Measurements from ENCODE around the gene MVP.

The MVP gene

GRCh38 chr16:29834079-29834478 is 13.8 kb downstream of the MVP start:
- H3K4me1 ChIP-seq (ENCODE audit: control insufficient read depth, insufficient read depth, low read length), result no peaks in the 10 kb centered on the region
- no peaks in the 10 kb centered on the region for H3K27me3 ChIP-seq (ENCODE audit: control insufficient read depth, insufficient read depth, low read length)
- no peak overlapping the region for H3K4me3 ChIP-seq (ENCODE audit: low read length)
- no CpG with 5 or more reads among the region's 5 CpGs for WGBS (ENCODE audit: insufficient coverage, insufficient read length)
- no peaks in the 10 kb centered on the region for H3K36me3 ChIP-seq (ENCODE audit: control insufficient read depth, insufficient read depth, low read length)
- no peaks in the 10 kb centered on the region for H3K9me3 ChIP-seq (ENCODE audit: control insufficient read depth, insufficient read depth, low read length)
- H3K27ac ChIP-seq (ENCODE audit: low read length), result no peak overlapping the region
- DNase-seq (ENCODE audit: low read depth, low spot score), result no peak

- WGBS (ENCODE audit: insufficient coverage, insufficient read length), result no CpG with 5 or more reads among the region's 7 CpGs
- H3K36me3 ChIP-seq (ENCODE audit: control insufficient read depth, insufficient read depth, low read length), result no peaks in the 10 kb centered on the region
- no peaks in the 10 kb centered on the region for H3K4me1 ChIP-seq (ENCODE audit: control insufficient read depth, insufficient read depth, low read length)
- no peaks in the 10 kb centered on the region for H3K9me3 ChIP-seq (ENCODE audit: control insufficient read depth, insufficient read depth, low read length)
- DNase-seq (ENCODE audit: low read depth, low spot score), result no peak
- H3K27ac ChIP-seq (ENCODE audit: low read length), result no peak overlapping the region
- no peaks in the 10 kb centered on the region for H3K27me3 ChIP-seq (ENCODE audit: control insufficient read depth, insufficient read depth, low read length)
- H3K4me3 ChIP-seq (ENCODE audit: low read length), result no peak overlapping the region
Measured at GRCh38 chr16:29835926-29836325, 15.7 kb downstream of the MVP start.

- no peak for DNase-seq (ENCODE audit: low read depth, low spot score)
- Histone ChIP-seq H3K27me3 (ENCODE audit: control insufficient read depth, insufficient read depth, low read length) (no peaks in the 10 kb centered on the region), H3K9me3 (ENCODE audit: control insufficient read depth, insufficient read depth, low read length) (no peaks in the 10 kb centered on the region), H3K4me3 (ENCODE audit: low read length) (no peak overlapping the region), H3K27ac (ENCODE audit: low read length) (no peak overlapping the region), H3K4me1 (ENCODE audit: control insufficient read depth, insufficient read depth, low read length) (no peaks in the 10 kb centered on the region), H3K36me3 (ENCODE audit: control insufficient read depth, insufficient read depth, low read length) (no peaks in the 10 kb centered on the region)
- WGBS (ENCODE audit: insufficient coverage, insufficient read length), result no CpG with 5 or more reads among the region's 15 CpGs
Measured at GRCh38 chr16:29836623-29837022, 16.4 kb downstream of the MVP start.

- WGBS (ENCODE audit: insufficient coverage, insufficient read length), result no CpG with 5 or more reads among the region's 5 CpGs
Measured at GRCh38 chr16:29837841-29838240, 17.6 kb downstream of the MVP start.

GRCh38 chr16:29839822-29840221 is 19.6 kb downstream of the MVP start:
- Histone ChIP-seq H3K4me1 (ENCODE audit: control insufficient read depth, insufficient read depth, low read length) (no peaks in the 10 kb centered on the region), H3K9me3 (ENCODE audit: control insufficient read depth, insufficient read depth, low read length) (no peaks in the 10 kb centered on the region), H3K27me3 (ENCODE audit: control insufficient read depth, insufficient read depth, low read length) (no peaks in the 10 kb centered on the region), H3K36me3 (ENCODE audit: control insufficient read depth, insufficient read depth, low read length) (no peaks in the 10 kb centered on the region), H3K27ac (ENCODE audit: low read length) (no peak overlapping the region), H3K4me3 (ENCODE audit: low read length) (no peak overlapping the region)
- no CpG with 5 or more reads among the region's 6 CpGs for WGBS (ENCODE audit: insufficient coverage, insufficient read length)
- DNase-seq (ENCODE audit: low read depth, low spot score), result no peak

More at GRCh38 chr16:29837841-29838240, 17.6 kb downstream of the MVP start:
- no peak overlapping the region for H3K4me3 ChIP-seq (ENCODE audit: low read length)
- no peaks in the 10 kb centered on the region for H3K27me3 ChIP-seq (ENCODE audit: control insufficient read depth, insufficient read depth, low read length)
- no peak overlapping the region for H3K27ac ChIP-seq (ENCODE audit: low read length)
- no peak for DNase-seq (ENCODE audit: low read depth, low spot score)
- no peaks in the 10 kb centered on the region for H3K4me1 ChIP-seq (ENCODE audit: control insufficient read depth, insufficient read depth, low read length)
- no peaks in the 10 kb centered on the region for H3K9me3 ChIP-seq (ENCODE audit: control insufficient read depth, insufficient read depth, low read length)
- no peaks in the 10 kb centered on the region for H3K36me3 ChIP-seq (ENCODE audit: control insufficient read depth, insufficient read depth, low read length)

- Histone ChIP-seq H3K36me3 (ENCODE audit: control insufficient read depth, insufficient read depth, low read length) (no peaks in the 10 kb centered on the region), H3K4me3 (ENCODE audit: low read length) (no peak overlapping the region)
- no CpG with 5 or more reads among the region's 10 CpGs for WGBS (ENCODE audit: insufficient coverage, insufficient read length)
Measured at GRCh38 chr16:29840240-29840639, 20.0 kb downstream of the MVP start.

GRCh38 chr16:29841631-29842030 is 21.4 kb downstream of the MVP start:
- H3K27me3 ChIP-seq (ENCODE audit: control insufficient read depth, insufficient read depth, low read length), result no peaks in the 10 kb centered on the region
- no peaks in the 10 kb centered on the region for H3K36me3 ChIP-seq (ENCODE audit: control insufficient read depth, insufficient read depth, low read length)
- WGBS (ENCODE audit: insufficient coverage, insufficient read length), result no CpG with 5 or more reads among the region's 23 CpGs
- no peaks in the 10 kb centered on the region for H3K9me3 ChIP-seq (ENCODE audit: control insufficient read depth, insufficient read depth, low read length)
- no peak overlapping the region for H3K27ac ChIP-seq (ENCODE audit: low read length)
- no peak overlapping the region for H3K4me3 ChIP-seq (ENCODE audit: low read length)
- H3K4me1 ChIP-seq (ENCODE audit: control insufficient read depth, insufficient read depth, low read length), result no peaks in the 10 kb centered on the region
- DNase-seq (ENCODE audit: low read depth, low spot score), result no peak

More at GRCh38 chr16:29840240-29840639, 20.0 kb downstream of the MVP start:
- H3K27me3 ChIP-seq (ENCODE audit: control insufficient read depth, insufficient read depth, low read length), result no peaks in the 10 kb centered on the region
- H3K4me1 ChIP-seq (ENCODE audit: control insufficient read depth, insufficient read depth, low read length), result no peaks in the 10 kb centered on the region
- H3K27ac ChIP-seq (ENCODE audit: low read length), result no peak overlapping the region
- DNase-seq (ENCODE audit: low read depth, low spot score), result no peak
- no peaks in the 10 kb centered on the region for H3K9me3 ChIP-seq (ENCODE audit: control insufficient read depth, insufficient read depth, low read length)

- no CpG with 5 or more reads among the region's 9 CpGs for WGBS (ENCODE audit: insufficient coverage, insufficient read length)
- DNase-seq (ENCODE audit: low read depth, low spot score), result no peak
- Histone ChIP-seq H3K36me3 (ENCODE audit: control insufficient read depth, insufficient read depth, low read length) (no peaks in the 10 kb centered on the region), H3K27me3 (ENCODE audit: control insufficient read depth, insufficient read depth, low read length) (no peaks in the 10 kb centered on the region), H3K27ac (ENCODE audit: low read length) (no peak overlapping the region), H3K4me3 (ENCODE audit: low read length) (no peak overlapping the region), H3K9me3 (ENCODE audit: control insufficient read depth, insufficient read depth, low read length) (no peaks in the 10 kb centered on the region), H3K4me1 (ENCODE audit: control insufficient read depth, insufficient read depth, low read length) (no peaks in the 10 kb centered on the region)
Measured at GRCh38 chr16:29842732-29843346, 22.6 kb downstream of the MVP start.

GRCh38 chr16:29843931-29844330 is 23.7 kb downstream of the MVP start:
- H3K4me1 ChIP-seq (ENCODE audit: control insufficient read depth, insufficient read depth, low read length), result no peaks in the 10 kb centered on the region
- no peak overlapping the region for H3K4me3 ChIP-seq (ENCODE audit: low read length)
- no peak for DNase-seq (ENCODE audit: low read depth, low spot score)

GRCh38 chr16:29844575-29845331 is 24.5 kb downstream of the MVP start:
- no CpG with 5 or more reads among the region's 28 CpGs for WGBS (ENCODE audit: insufficient coverage, insufficient read length)
- Histone ChIP-seq H3K4me1 (ENCODE audit: control insufficient read depth, insufficient read depth, low read length) (no peaks in the 10 kb centered on the region; the same call in 1 of the 2 replicates), H3K9me3 (ENCODE audit: control insufficient read depth, insufficient read depth, low read length) (no peaks in the 10 kb centered on the region), H3K36me3 (ENCODE audit: control insufficient read depth, insufficient read depth, low read length) (no peaks in the 10 kb centered on the region), H3K27me3 (ENCODE audit: control insufficient read depth, insufficient read depth, low read length) (no peaks in the 10 kb centered on the region), H3K4me3 (ENCODE audit: low read length) (no peak overlapping the region), H3K27ac (ENCODE audit: low read length) (no peak overlapping the region)
- no peak for DNase-seq (ENCODE audit: low read depth, low spot score)

More at GRCh38 chr16:29843931-29844330, 23.7 kb downstream of the MVP start:
- H3K27me3 ChIP-seq (ENCODE audit: control insufficient read depth, insufficient read depth, low read length), result no peaks in the 10 kb centered on the region
- no peaks in the 10 kb centered on the region for H3K9me3 ChIP-seq (ENCODE audit: control insufficient read depth, insufficient read depth, low read length)
- no peak overlapping the region for H3K27ac ChIP-seq (ENCODE audit: low read length)
- no CpG with 5 or more reads among the region's 8 CpGs for WGBS (ENCODE audit: insufficient coverage, insufficient read length)
- no peaks in the 10 kb centered on the region for H3K36me3 ChIP-seq (ENCODE audit: control insufficient read depth, insufficient read depth, low read length)
